Omental fat pad (tissue), 4 donors: ENCODE results near the gene SDHAF4. TPM values are rescaled to one million over a fixed set of nuclear protein-coding genes. Genes with fewer than 3 reads are reported as not detected.

Experiments used
- ATAC-seq: fragments of 150-250 bp; one replicate; pipeline ENCODE4 v1.9.1; 2016; ENCODE audit warnings: mild to moderate bottlenecking, moderate library complexity; ENCODE audit not compliant: low FRiP score
- DNase-seq: peaks from one replicate; pipeline ENCODE4 v3.0.0-alpha.2; 2019; ENCODE audit warnings: low spot score
- CTCF ChIP-seq, 3 donors: fragments of 450-650 bp; IDR thresholded peaks; one replicate each; pipeline ENCODE4 v1.5.1; 2016 to 2017; ENCODE audit warnings: antibody characterized with exemption in 3 of 3, mild to moderate bottlenecking in 3 of 3, moderate library complexity in 2 of 3
- total RNA-seq, 4 donors: library from RNA; depleted of rRNA; stranded (reverse); fragments of >200 nt; gene quantifications; one replicate each; pipeline ENCODE4 v1.1.0, GENCODE V29; 2016

SDHAF4 gene
- 1 to 10 TPM; 2.6 to 9.4 (median 7.3) TPM for total RNA-seq

DNA sequence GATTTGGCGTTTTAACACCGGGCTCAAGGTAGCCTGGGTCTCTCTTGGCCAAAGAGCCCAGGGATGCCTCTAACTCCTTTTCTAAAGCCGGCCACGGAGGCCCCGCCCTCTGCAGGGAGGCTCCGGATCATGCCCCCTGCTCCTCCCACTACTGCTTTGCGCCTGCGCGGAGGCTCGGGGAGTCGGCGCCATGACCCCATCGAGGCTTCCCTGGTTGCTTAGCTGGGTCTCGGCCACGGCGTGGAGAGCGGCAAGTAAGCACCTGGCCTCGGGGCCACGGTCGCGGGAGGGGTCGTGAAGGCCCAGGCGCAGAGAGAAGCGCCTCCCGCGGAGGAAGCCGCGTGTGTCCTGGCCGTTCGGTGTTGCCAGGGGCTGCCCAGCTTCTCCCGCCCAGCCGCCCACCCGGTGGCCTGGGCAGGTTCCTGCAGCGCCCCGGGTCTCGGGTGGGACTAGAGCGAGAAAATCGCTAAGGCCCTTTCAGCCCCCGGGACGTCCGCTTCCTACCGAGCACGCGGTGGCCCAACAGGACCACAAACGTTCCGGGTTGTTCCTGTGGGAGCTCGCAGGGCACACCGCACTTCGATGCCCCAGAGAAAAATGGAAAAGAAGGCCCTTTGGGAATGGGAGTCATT, at the start of gene SDHAF4:
Gene SDHAF4 (plus strand): TSS at position 180 of the 632 bp plus-strand sequence. CDS start 11 bp downstream, at position 191.
- no peak for TF ChIP-seq CTCF (IDR thresholded peaks at IDR 0.05)
- ATAC-seq = peak; percentile 98
- peak; percentile 73 for DNase-seq

GRCh38 chr6:70518723-70519122, 48.0 kb upstream of the SDHAF4 start:
- TF ChIP-seq CTCF (IDR thresholded peaks at IDR 0.05) = no peak
- no peak for DNase-seq
- ATAC-seq = no peak

- DNase-seq (no peak), ATAC-seq (no peak)
- TF ChIP-seq CTCF (IDR thresholded peaks at IDR 0.05) = no peak
Observed at GRCh38 chr6:70520575-70520974, 46.2 kb upstream of the SDHAF4 start.

DNA sequence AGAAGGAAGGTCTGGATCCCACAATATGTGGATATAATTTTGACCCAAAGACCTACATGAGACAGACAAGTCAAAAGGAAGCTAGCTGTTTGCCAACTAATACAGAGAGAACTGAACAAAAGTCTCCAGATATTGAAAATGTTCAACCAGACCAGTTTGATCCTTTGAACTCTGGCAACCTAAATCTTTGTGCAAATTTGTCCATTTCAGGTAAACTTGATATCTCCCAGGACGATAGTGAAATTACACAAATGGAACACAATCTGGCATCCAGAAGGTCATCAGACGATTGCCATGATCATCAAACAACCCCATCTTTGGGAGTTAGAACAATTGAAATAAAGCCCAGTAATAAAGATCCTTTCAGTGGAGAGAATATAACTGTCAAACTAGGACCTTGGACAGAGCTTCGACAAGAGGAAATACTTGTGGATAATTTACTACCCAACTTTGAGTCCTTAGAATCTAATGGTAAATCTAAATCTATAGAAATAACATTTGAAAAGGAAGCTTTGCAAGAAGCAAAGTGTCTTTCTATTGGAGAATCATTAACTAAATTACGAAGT, 41.9 kb upstream of the SDHAF4 start:
- no peak for ATAC-seq
- DNase-seq = no peak
- TF ChIP-seq CTCF (IDR thresholded peaks at IDR 0.05) = no peak

GRCh38 chr6:70527071-70527737, 39.5 kb upstream of the SDHAF4 start:
- DNase-seq (no peak), ATAC-seq (no peak)
- no peak for TF ChIP-seq CTCF (IDR thresholded peaks at IDR 0.05)

DNA sequence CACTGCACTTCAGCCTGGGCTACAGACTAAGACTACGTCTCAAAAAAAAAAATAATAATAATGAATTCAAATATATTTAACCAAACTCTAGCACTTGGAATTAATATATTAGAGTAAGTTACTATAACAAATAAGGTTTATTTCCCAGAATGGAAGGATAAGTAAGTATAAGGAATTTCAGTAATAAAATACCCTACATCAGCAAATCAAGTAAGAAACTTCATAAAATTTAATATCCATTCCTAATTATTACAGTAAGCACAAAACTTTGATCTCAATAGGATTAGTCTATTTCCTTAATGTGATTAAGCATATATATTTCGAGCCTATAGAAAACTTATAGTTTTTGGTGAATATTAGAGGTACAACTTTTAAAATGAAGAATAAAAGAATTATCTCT, 36.7 kb upstream of the SDHAF4 start:
- no peak for TF ChIP-seq CTCF (IDR thresholded peaks at IDR 0.05)
- no peak for DNase-seq
- ATAC-seq = no peak

GRCh38 chr6:70531133-70531532, 35.6 kb upstream of the SDHAF4 start:
- no peak for TF ChIP-seq CTCF (IDR thresholded peaks at IDR 0.05)
- ATAC-seq (no peak), DNase-seq (no peak)
